HG03460 (cell line): ENCODE results near the gene PSMB10.
A peak's percentile ranks its signal among the peaks of the same experiment; 100 is the strongest.
"Not testable (repeated sequence)": the region's sequence is repeated elsewhere in the genome, so short reads cannot be mapped to it uniquely, and the experiment has no call there.

Experiments used
- ATAC-seq: cut with Tn5 transposase; IDR thresholded peaks from one replicate; pipeline ENCODE4 v1.9.1; 2021; ENCODE audit not compliant: unreplicated experiment

Gene PSMB10

GRCh38 chr16:67942510-67943255 is 6.0 kb upstream of the PSMB10 start:
- ATAC-seq, result no peak

GRCh38 chr16:67942200-67942509 is 5.5 kb upstream of the PSMB10 start:
- ATAC-seq, result no peak

GRCh38 chr16:67941469-67942199 is 5.0 kb upstream of the PSMB10 start:
- no peak for ATAC-seq

- ATAC-seq, result no peak
Observed at GRCh38 chr16:67940446-67941089, 3.9 kb upstream of the PSMB10 start.

GRCh38 chr16:67939507-67940445 is 3.1 kb upstream of the PSMB10 start:
- ATAC-seq, result no peak

GRCh38 chr16:67937713-67938112 is 1.1 kb upstream of the PSMB10 start:
- ATAC-seq, result not testable (repeated sequence)

- peak; percentile 52 for ATAC-seq
Observed at GRCh38 chr16:67936880-67937605, 393 bp upstream of the PSMB10 start.

- ATAC-seq, result peak; percentile 86
Observed at GRCh38 chr16:67935402-67936123, 1.1 kb downstream of the PSMB10 start.

- no peak for ATAC-seq
Observed at GRCh38 chr16:67935101-67935401, 1.6 kb downstream of the PSMB10 start.

GRCh38 chr16:67934306-67935100 is 2.1 kb downstream of the PSMB10 start:
- no peak for ATAC-seq

- no peak for ATAC-seq
Observed at GRCh38 chr16:67933805-67934204, 2.8 kb downstream of the PSMB10 start.

- ATAC-seq, result no peak
Observed at GRCh38 chr16:67932462-67932840, 4.2 kb downstream of the PSMB10 start.

GRCh38 chr16:67931712-67932461 is 4.8 kb downstream of the PSMB10 start, which contains the start of gene CTRL:
TSS of gene CTRL (minus strand) at chr16:67931862. CDS start at chr16:67931852, 10 bp downstream.
- ATAC-seq, result no peak

GRCh38 chr16:67930678-67931211 is 5.9 kb downstream of the PSMB10 start:
- no peak for ATAC-seq

- no peak for ATAC-seq
Observed at GRCh38 chr16:67930191-67930590, 6.5 kb downstream of the PSMB10 start.

- ATAC-seq, result no peak
Observed at GRCh38 chr16:67928561-67929364, 7.9 kb downstream of the PSMB10 start.

GRCh38 chr16:67928147-67928546 is 8.5 kb downstream of the PSMB10 start:
- no peak for ATAC-seq
